ENCODE data around the gene C19orf47.
"Not testable (repeated sequence)": the region's sequence is repeated elsewhere in the genome, so short reads cannot be mapped to it uniquely, and the experiment has no call there.

- not testable (repeated sequence) for TF ChIP-seq CTCF (conservative IDR thresholded peaks at IDR 0.05); ZFX (IDR thresholded peaks at IDR 0.05)
Observed at GRCh38 chr19:40333083-40333482, 15.1 kb downstream of the C19orf47 start.
